HT1080 (cell line): ENCODE data around the gene PIGX. TPM values are rescaled to one million over a fixed set of nuclear protein-coding genes. Genes with fewer than 3 reads are reported as not detected.
"Not testable (repeated sequence)": the region's sequence is repeated elsewhere in the genome, so short reads cannot be mapped to it uniquely, and the experiment has no call there.

ENCODE experiments used
- DNase-seq: peaks from one replicate; pipeline ENCODE4 v3.0.0-alpha.2; 2015; ENCODE audit warnings: low read depth
- total RNA-seq: library from RNA; depleted of rRNA; stranded (reverse); fragments of >200 nt; shearing (Covaris generic); gene quantifications from 2 replicates; pipeline ENCODE4 v1.2.3, GENCODE V29; 2014

PIGX gene
- total RNA-seq, 1 experiment from 2014 or later: 37.0 TPM

DNA sequence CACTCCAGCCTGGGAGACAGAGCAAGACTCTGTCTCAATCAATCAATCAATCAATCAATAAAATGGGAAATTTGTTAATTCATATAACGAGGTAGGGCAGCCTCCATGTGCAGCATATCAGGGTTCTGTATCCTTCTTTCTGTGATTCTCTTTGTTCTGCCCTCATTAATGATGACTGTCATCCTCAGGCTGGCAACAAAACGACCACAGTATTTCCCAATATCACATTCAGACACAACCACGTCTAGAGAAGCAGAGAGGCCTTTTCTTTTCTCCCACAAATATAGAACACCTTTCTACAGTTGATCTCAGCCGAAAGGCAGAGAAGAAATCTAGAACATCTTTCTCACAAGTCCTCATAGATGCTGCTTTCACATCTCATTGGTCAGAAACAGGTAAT lies 11.4 kb upstream of the PIGX start:
- no peak for DNase-seq

DNA sequence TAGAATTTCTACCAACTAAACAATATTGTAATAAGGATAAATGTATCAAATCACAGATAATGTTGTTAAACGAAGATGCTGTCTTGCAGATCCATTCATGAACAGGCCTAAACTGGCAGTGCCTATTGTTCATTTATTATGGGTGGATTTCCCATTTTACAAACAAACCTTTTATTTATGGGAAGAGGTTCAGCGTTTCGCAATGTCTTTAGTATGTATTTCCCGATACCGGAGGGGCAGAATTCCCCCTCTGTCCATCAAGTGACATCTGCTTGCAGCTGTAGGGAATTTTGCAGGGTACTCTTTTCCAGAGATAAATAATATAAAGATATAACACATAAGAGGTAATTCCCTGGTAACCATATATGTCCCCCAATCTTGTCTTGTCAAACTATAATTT lies 5.8 kb upstream of the PIGX start:
- no peak for DNase-seq

GRCh38 chr3:196706731-196707130 lies 5.4 kb upstream of the PIGX start:
- DNase-seq: no peak

DNA sequence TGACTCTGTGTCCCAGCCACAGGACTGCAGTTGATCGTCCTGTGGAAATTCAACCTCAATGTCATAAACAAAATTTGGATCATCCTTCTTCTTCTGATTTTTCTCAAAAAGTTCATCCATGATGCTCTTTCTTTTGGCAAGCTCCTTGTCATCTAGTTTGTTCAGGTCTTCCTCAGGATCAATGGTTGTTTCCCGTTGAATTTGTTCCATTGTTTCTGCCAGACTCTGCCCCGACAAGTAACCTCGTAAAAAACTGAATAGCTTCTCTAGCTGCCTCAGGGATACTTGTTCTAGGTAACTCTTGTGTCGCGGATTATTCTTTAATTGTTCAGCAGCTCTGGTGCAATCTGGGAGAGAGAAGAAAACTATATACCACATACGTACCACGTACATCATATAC lies 4.6 kb upstream of the PIGX start:
- DNase-seq: no peak

DNA sequence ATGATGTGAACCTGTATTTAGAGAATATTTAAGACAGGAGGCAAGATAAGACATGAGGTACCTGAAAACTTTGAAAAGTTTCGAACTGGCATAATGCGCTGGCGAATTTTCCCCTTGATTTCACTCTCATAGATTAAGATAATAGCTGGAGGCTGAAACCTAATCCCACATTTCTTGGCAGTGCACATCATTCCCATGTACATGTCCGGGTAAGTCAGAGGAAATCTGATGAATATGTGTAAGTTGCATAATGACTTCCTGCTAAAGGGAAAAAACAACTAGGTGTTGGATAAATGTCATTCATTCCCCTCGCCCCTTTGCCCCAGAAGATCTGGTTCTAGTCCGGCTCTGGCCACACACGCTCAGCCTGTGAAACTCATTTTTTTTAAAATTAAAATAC lies 3.7 kb upstream of the PIGX start:
- peak; percentile 36 for DNase-seq

- DNase-seq: peak; percentile 49
These were observed 587 bp downstream of the PIGX start for GRCh38 chr3:196712514-196713413.

GRCh38 chr3:196717162-196717561 lies 5.0 kb downstream of the PIGX start:
- DNase-seq: not testable (repeated sequence)

DNA sequence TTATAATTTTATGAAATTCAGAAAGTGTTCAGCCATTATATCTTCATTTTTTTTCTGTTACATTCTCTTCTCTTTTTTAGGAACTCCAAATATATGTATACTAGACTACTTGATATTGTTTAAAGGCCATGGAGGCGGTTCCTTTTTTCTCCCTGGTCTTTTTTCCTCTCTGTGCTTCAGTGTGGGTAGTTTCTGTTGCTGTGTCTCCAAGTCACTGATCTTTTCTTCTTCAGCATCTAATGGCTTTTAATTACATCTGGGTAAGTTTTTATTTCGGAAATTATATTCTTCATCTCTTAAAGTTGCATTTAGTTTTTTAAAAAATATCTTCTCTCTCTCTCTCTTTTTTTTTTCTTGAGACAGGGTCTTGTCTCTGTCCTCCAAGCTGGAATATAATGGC lies 8.9 kb downstream of the PIGX start:
- DNase-seq: no peak

DNA sequence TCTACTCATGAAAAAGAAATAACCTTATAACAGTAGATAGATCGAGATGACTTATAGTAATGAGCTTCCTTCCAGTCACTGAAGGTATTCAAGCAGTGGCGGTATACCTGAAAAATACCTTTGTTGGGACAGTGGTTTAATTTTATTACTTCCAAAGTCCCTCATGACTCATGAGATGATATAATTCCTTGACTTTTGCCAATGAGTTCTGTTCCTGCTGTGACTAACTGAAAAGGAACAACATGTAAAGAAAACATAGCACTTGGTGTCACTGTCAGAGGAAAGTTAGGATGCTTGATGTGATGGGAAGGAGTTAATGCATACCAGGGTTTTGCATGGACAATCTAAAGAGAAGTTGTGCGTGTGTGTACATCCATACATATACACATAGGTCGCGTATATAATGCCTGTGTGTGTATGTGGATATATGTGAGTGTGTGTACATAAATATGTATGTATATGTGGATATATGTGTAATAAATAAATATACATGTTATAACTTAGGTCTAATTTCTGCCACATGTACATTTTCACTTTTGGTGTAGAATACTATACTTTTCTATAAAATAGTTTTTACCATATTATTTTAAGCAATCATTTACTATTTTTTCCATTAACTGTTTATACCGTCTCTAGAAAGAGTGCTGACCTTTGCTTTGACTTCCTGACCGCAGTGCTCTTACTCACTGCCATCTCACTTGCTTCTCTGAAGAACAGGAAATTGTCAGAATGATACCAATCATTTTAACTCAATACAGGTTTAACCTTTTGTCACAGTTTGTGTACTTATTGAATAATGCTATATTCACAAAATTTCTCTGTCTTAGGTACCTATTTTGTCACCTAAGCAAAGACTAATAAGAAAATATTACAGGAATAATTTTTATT lies 14.9 kb downstream of the PIGX start:
- peak; percentile 85 for DNase-seq

- DNase-seq: no peak
These were observed 23.6 kb downstream of the PIGX start for GRCh38 chr3:196735751-196736150.

GRCh38 chr3:196736670-196737374 lies 24.6 kb downstream of the PIGX start:
- no peak for DNase-seq

DNA sequence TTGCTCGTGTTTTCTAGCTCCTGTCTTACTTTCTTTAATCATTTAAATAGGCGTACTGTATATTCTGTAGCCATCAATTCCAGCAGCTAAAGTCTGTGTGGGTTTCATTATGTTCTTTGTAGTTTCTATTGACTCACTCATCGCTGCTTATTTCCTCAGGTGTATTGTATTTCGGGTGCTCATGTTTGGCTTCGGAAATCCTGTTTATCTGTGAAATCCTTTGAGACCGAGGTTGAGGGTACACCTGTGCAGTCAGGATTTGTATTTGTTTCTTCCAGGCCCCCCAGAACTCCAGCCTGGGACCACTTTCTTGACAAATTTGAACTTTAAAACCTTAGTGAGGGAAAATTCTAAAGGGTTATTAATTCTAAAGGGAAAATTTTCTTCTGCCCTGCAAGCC lies 25.5 kb downstream of the PIGX start:
- no peak for DNase-seq

DNA sequence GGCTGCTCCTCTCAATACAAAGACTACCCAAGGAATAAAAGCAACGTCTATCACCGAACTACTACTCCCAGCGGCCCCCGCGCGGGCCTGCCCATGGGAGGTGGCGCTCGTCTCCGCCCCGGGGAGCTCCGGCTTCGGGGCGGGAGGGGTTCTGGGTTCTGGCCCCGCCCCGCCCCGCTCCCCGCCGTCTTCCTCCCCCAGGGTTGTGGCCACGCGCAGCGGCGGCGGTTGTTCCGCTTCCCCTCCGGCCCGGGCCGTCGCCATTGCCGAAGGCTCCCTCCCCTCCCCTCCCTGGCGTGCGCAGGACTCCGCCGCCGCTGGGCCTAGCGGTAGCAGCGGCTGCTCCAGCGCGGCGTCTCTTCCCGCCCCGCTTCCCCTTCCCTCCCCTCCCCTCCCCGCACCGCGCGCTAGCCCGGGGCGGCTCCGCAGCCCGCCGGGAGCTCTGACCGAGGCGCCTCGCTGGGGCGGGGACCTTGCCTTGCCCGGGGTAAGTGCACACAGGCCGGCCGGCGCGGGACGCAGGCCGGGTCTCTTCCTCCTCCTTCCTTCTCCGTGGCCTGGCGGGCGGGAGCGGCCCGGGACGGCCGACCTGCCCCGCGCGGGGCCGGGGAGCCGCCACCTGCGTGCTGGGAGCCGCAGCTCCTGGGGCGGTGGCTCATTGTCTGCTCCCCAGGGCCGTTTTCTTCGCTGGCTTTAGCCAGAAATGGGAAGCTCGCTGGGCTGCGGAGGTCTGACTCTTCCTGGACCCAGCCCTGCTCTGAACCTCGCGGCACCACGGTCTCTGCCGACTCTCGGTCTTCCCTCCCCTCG lies 27.7 kb downstream of the PIGX start, which contains the start of gene PAK2:
PAK2 (plus strand) TSS at position 187 of the 810 bp plus-strand sequence. CDS start 42,790 bp downstream, outside the sequence.
- peak; percentile 87 for DNase-seq

- peak; percentile 55 for DNase-seq
These were observed 28.5 kb downstream of the PIGX start for GRCh38 chr3:196740481-196741248.

DNA sequence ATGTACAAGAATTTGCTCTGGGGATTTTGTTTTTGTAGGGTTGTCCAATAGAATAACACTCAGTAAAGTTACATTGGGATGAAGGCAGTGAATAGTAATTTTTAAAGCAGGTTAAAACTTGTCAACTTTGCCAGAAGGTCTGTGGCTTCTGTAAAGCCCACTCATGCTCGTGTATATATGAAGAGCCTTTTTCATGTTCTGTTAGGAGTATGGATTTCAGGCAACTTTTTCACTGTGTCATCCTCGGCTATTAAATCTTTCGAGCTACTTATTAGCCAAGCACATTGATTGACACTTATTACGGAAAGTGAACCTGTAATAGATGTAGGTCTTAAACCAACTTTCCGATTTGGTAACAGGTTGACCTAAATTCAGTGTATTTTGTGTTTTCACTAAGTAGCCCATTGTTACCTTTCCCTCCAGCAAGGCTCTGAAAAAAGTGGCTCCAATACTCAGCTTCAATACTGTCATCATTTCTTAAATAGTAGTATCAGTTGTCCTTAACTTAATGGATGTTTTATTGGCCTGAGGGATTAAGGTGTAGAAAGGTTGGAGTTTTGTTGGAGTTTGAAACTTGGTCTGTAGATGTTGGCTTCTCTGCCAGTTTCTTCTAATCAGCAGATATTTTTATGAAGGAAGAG lies 29.2 kb downstream of the PIGX start:
- DNase-seq: no peak

DNA sequence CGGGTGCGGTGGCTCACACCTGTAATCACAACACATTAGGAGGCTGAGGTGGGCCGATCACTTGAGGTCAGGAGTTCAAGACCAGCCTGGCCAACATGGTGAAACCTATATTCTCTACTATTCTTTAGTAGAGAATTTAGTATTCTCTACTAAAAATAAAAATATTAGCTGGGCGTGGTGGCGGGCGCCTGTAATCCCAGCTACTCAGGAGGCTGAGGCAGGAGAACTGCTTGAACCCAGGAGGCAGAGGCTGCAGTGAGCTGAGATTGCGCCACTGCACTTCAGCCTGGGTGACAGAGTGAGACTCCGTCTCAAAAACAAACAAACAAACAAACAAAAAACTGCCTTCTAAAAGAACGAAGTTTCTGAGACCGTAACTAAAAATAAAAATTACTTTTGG lies 31.4 kb downstream of the PIGX start:
- not testable (repeated sequence) for DNase-seq

DNA sequence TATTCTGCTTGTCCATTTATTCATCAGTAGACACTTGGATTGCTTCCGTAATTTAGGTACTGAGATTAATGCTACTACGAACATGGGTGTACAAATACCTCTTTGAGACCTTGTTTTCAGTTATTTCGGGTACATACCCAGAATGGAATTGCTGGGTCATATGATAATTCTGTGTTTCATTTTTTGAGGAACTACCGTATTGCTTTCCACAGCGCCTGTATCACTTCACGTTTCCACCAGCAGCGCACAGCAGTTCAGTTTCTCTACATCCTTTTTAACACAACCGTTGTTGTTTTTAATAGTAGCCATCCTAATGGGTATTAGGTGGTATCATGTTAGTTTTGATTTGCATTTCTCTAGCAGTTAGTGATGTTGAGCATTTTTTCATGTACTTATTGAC lies 36.9 kb downstream of the PIGX start:
- no peak for DNase-seq

DNA sequence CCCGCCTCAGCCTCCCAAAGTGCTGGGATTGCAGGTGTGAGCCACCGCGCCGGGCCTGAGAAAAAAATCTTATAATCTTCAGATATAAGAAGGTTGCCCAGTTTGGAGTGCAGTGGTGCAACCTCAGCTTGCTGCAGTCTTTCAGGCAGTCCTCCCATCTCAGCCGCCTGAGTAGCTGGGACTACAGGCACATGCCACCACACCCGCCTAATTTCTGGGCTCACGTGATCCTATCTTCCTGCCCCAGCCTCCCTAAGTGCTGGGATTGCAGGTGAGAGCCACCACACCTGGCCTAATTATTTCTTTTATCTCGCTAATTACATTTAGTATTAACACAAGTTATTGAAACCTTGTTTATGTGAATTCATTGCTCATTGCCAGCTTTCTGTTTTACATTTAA lies 41.0 kb downstream of the PIGX start:
- no peak for DNase-seq
